ENCODE results near the gene RNF4. TPM values are rescaled to one million over a fixed set of nuclear protein-coding genes. Genes with fewer than 3 reads are reported as not detected.

RNF4 gene
- total RNA-seq, 1 donor, result 68.8 TPM

DNA sequence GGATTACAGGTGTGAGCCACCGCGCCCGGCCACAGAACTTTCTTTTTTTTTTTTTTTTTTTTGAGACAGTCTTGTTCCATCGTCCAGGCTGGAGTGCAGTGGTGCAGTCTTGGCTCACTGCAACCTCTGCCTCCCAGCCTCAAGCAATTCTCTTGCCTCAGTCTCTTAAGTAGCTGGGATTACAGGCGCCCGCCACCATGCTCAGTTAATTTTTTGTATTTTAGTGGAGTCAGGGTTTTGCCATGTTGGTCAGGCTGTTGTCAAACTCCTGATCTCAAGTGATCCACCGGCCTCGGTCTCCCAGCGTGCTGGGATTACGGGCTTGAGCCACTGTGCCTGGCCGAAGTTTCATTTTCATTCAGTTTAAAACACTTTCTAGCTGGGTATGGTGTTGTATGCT, 83.9 kb downstream of the RNF4 start:
- no peaks in the 10 kb centered on the region for H3K36me3 ChIP-seq (ENCODE audit: insufficient read depth, low read length)
- H3K27me3 ChIP-seq (ENCODE audit: insufficient read depth, low read length), result no peaks in the 10 kb centered on the region
- H3K9me3 ChIP-seq (ENCODE audit: low read depth, low read length), result no peaks in the 10 kb centered on the region
- H3K4me1 ChIP-seq (ENCODE audit: insufficient read depth, low read length), result no peaks in the 10 kb centered on the region
- H3K27ac ChIP-seq (ENCODE audit: low read depth, low read length), result no peak overlapping the region
- H3K4me2 ChIP-seq (ENCODE audit: insufficient read depth, low read length), result no peak overlapping the region
- H3K79me2 ChIP-seq (ENCODE audit: insufficient read depth, low read length), result peaks cover 95% of the 10 kb centered on the region
- peaks cover 45% of the 10 kb centered on the region for H4K20me1 ChIP-seq (ENCODE audit: insufficient read depth, low read length)
- no peak overlapping the region for H2AFZ ChIP-seq (ENCODE audit: low read length)
- no peak overlapping the region for H3K4me3 ChIP-seq (ENCODE audit: insufficient read depth, low read length)
- TF ChIP-seq, protein P1, sequence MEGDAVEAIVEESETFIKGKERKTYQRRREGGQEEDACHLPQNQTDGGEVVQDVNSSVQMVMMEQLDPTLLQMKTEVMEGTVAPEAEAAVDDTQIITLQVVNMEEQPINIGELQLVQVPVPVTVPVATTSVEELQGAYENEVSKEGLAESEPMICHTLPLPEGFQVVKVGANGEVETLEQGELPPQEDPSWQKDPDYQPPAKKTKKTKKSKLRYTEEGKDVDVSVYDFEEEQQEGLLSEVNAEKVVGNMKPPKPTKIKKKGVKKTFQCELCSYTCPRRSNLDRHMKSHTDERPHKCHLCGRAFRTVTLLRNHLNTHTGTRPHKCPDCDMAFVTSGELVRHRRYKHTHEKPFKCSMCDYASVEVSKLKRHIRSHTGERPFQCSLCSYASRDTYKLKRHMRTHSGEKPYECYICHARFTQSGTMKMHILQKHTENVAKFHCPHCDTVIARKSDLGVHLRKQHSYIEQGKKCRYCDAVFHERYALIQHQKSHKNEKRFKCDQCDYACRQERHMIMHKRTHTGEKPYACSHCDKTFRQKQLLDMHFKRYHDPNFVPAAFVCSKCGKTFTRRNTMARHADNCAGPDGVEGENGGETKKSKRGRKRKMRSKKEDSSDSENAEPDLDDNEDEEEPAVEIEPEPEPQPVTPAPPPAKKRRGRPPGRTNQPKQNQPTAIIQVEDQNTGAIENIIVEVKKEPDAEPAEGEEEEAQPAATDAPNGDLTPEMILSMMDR (IDR thresholded peaks at IDR 0.05; ENCODE audit: extremely low read depth, low read depth, low read length), result no peak
- no peak for DNase-seq (ENCODE audit: insufficient read length, low spot score, missing footprints)

DNA sequence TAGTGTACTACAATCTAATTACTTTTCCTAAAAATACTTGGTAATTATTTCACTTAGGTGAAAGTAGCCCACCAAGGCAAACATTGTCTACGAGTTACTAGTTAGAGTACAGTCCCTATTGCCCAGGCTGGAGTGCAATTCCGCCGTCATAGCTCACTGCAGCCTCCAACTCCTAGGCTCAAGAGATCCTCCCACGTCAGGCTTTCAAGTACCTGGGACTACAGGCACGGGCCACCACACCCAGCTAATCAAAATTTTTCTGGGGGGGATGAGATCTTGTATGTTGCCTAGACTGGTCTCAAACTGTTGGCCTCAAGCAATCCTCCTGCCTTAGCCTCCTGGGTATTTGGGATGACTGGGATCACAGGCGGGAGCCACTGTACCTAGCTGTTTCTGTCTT, 89.4 kb downstream of the RNF4 start:
- H3K9me3 ChIP-seq (ENCODE audit: low read depth, low read length), result no peaks in the 10 kb centered on the region
- no peaks in the 10 kb centered on the region for H3K36me3 ChIP-seq (ENCODE audit: insufficient read depth, low read length)
- H2AFZ ChIP-seq (ENCODE audit: low read length), result no peak overlapping the region
- H3K4me2 ChIP-seq (ENCODE audit: insufficient read depth, low read length), result no peak overlapping the region
- no peaks in the 10 kb centered on the region for H3K4me1 ChIP-seq (ENCODE audit: insufficient read depth, low read length)
- no peak overlapping the region for H3K27ac ChIP-seq (ENCODE audit: low read depth, low read length)
- no peak for DNase-seq (ENCODE audit: insufficient read length, low spot score, missing footprints)
- H3K79me2 ChIP-seq (ENCODE audit: insufficient read depth, low read length), result peaks cover 100% of the 10 kb centered on the region
- peaks cover 48% of the 10 kb centered on the region for H4K20me1 ChIP-seq (ENCODE audit: insufficient read depth, low read length)
- TF ChIP-seq, protein P1 (IDR thresholded peaks at IDR 0.05; ENCODE audit: extremely low read depth, low read depth, low read length), result no peak
- no peaks in the 10 kb centered on the region for H3K27me3 ChIP-seq (ENCODE audit: insufficient read depth, low read length)
- no peak overlapping the region for H3K4me3 ChIP-seq (ENCODE audit: insufficient read depth, low read length)

DNA sequence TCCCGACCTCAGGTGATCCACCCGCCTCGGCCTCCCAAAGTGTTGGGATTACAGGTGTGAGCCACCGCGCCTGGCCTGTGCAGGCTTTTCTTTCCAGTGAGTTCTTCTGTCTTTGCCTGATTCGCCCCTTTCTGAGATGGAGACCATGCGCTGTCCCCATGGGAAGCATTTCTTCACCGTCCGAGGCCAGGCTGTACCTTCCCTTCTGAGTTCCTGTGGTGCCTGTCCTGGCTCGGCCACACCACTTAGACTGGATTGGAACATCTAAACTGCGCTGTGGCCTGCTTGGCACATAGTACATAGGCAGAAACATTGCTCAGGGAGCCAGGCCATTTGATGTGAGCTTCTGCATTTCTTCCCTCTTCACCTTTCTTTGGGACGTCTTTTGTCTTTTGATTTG, 91.3 kb downstream of the RNF4 start:
- no peak overlapping the region for H3K4me2 ChIP-seq (ENCODE audit: insufficient read depth, low read length)
- TF ChIP-seq, protein P1 (IDR thresholded peaks at IDR 0.05; ENCODE audit: extremely low read depth, low read depth, low read length), result no peak
- H3K27ac ChIP-seq (ENCODE audit: low read depth, low read length), result no peak overlapping the region
- DNase-seq (ENCODE audit: insufficient read length, low spot score, missing footprints), result no peak
- H4K20me1 ChIP-seq (ENCODE audit: insufficient read depth, low read length), result peaks cover 46% of the 10 kb centered on the region
- H3K27me3 ChIP-seq (ENCODE audit: insufficient read depth, low read length), result no peaks in the 10 kb centered on the region
- H3K36me3 ChIP-seq (ENCODE audit: insufficient read depth, low read length), result no peaks in the 10 kb centered on the region
- H3K79me2 ChIP-seq (ENCODE audit: insufficient read depth, low read length), result peaks cover 100% of the 10 kb centered on the region
- H3K4me3 ChIP-seq (ENCODE audit: insufficient read depth, low read length), result no peak overlapping the region
- H3K4me1 ChIP-seq (ENCODE audit: insufficient read depth, low read length), result no peaks in the 10 kb centered on the region
- no peak overlapping the region for H2AFZ ChIP-seq (ENCODE audit: low read length)
- H3K9me3 ChIP-seq (ENCODE audit: low read depth, low read length), result no peaks in the 10 kb centered on the region

Other genes with a start within 250 kb of the RNF4 start
- gene HAUS3, start 227.0 kb upstream of the RNF4 start, total RNA-seq, result 8.7 and 9.7 TPM in 2 replicates
- 2.9 and 4.1 TPM in 2 replicates for gene POLN, start 227.0 kb upstream of the RNF4 start, total RNA-seq
- gene MXD4, start 207.0 kb upstream of the RNF4 start, total RNA-seq, result 53.3 and 56.8 TPM in 2 replicates
- gene ZFYVE28, start 50.5 kb upstream of the RNF4 start, total RNA-seq, result 9.7 and 10.5 TPM in 2 replicates
- gene CFAP99, start 50.2 kb upstream of the RNF4 start, total RNA-seq, result under 0.01 TPM in 2 replicates
- 22.4 and 23.2 TPM in 2 replicates for gene FAM193A, start 67.5 kb downstream of the RNF4 start, total RNA-seq